ENCODE results near the gene CFLAR. TPM values are rescaled to one million over a fixed set of nuclear protein-coding genes. Genes with fewer than 3 reads are reported as not detected.
A peak's percentile ranks its signal among the peaks of the same experiment; 100 is the strongest.

Gene CFLAR
- 100 to 1,000 TPM in 1 of 2 donors, 10 to 100 TPM in 1; 90.1 to 126 TPM for total RNA-seq

DNA sequence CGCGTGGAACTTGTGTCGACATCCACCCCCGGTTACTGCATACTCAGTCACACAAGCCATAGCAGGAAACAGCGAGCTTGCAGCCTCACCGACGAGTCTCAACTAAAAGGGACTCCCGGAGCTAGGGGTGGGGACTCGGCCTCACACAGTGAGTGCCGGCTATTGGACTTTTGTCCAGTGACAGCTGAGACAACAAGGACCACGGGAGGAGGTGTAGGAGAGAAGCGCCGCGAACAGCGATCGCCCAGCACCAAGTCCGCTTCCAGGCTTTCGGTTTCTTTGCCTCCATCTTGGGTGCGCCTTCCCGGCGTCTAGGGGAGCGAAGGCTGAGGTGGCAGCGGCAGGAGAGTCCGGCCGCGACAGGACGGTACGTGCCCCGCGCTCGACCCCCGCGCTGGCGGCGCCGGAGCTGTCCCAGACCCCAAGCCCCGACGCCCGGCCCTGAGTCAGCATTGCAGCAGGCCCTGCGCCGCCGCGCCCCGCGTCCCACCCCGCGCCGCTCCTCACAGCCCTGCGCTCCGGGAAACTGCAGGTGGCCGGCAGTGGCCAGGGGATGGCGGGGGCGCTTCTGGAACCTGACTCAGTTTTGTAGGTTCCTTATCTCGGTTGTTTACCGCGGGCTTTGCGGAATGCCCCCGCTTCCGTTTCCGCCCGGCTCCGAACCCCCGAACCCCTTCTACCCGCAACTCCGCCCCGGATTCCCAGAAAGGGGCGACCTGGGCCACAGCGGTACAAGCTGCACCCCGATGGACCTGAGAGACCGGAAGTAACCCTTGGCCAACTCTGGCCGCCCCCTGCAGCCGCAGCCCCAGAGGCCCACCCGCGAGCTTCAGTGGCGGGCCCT, at the start of gene CFLAR:
CFLAR (plus strand) TSS at position 50 of the 844 bp plus-strand sequence. CDS start 13,702 bp downstream, outside the sequence.
- DNase-seq, result peak; percentile 82
- intact Hi-C loops (cut with DNase I), result loop anchor here (5.0 kb wide), 2 partner anchors 36 to 44 kb away; partner anchors contain the start of genes HYCC2 and NDUFB3
- H3K36me3 ChIP-seq, result no peaks in the 10 kb centered on the region
- H3K4me1 ChIP-seq, result no peaks in the 10 kb centered on the region
- H3K9ac ChIP-seq (ENCODE audit: low read depth in 2 of 2, low read length in 2 of 2), result peak within 1 kb of the TSS; percentile 95 to 99
- no peaks in the 10 kb centered on the region for H3K9me3 ChIP-seq
- TF ChIP-seq, protein P1, sequence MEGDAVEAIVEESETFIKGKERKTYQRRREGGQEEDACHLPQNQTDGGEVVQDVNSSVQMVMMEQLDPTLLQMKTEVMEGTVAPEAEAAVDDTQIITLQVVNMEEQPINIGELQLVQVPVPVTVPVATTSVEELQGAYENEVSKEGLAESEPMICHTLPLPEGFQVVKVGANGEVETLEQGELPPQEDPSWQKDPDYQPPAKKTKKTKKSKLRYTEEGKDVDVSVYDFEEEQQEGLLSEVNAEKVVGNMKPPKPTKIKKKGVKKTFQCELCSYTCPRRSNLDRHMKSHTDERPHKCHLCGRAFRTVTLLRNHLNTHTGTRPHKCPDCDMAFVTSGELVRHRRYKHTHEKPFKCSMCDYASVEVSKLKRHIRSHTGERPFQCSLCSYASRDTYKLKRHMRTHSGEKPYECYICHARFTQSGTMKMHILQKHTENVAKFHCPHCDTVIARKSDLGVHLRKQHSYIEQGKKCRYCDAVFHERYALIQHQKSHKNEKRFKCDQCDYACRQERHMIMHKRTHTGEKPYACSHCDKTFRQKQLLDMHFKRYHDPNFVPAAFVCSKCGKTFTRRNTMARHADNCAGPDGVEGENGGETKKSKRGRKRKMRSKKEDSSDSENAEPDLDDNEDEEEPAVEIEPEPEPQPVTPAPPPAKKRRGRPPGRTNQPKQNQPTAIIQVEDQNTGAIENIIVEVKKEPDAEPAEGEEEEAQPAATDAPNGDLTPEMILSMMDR (IDR thresholded peaks at IDR 0.05), result no peak
- no peaks in the 10 kb centered on the region for H3K27me3 ChIP-seq
- H3K4me3 ChIP-seq, result peak within 1 kb of the TSS; percentile 93
- H3K27ac ChIP-seq, result peak within 1 kb of the TSS; percentile 100

DNA sequence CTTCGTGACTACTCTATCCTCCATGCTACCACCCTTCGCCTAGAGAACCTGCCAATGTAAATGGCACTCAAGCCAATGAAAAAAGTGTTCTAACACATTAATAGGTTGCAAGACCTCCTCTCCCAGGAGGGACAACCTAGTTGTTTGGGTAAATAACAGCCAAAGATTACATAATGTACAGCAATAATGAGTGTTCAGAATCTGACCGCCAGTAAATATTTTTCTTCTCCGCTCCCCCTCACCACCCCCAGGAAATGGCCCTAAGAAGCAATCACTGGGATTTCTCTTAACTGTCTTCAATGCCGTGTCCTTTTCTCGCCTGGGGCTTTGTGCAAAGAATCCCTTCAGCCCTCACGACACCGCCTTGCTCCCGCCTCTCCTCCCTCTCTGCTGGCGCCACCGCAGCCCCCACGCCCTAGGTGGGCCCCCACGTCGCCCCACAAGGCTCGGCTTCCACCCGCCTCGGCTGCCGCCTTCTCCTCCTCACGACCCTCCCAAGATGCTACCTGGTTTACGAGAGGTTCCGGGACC, 45.0 kb upstream of the CFLAR start:
- H3K4me3 ChIP-seq, result peak overlapping the region; percentile 89
- H3K4me1 ChIP-seq, result peaks cover 6% of the 10 kb centered on the region
- TF ChIP-seq, protein P1 (IDR thresholded peaks at IDR 0.05), result no peak
- H3K27me3 ChIP-seq, result no peaks in the 10 kb centered on the region
- peak; percentile 25 for DNase-seq
- H3K9ac ChIP-seq (ENCODE audit: low read depth in 2 of 2, low read length in 2 of 2), result peak overlapping the region; percentile 93 to 94
- H3K27ac ChIP-seq, result peak overlapping the region; percentile 82
- intact Hi-C loops (cut with DNase I), result loop anchor here (5.0 kb wide), 3 partner anchors 46 to 106 kb away; partner anchors contain the start of gene CFLAR
- no peaks in the 10 kb centered on the region for H3K36me3 ChIP-seq
- H3K9me3 ChIP-seq, result no peaks in the 10 kb centered on the region

DNA sequence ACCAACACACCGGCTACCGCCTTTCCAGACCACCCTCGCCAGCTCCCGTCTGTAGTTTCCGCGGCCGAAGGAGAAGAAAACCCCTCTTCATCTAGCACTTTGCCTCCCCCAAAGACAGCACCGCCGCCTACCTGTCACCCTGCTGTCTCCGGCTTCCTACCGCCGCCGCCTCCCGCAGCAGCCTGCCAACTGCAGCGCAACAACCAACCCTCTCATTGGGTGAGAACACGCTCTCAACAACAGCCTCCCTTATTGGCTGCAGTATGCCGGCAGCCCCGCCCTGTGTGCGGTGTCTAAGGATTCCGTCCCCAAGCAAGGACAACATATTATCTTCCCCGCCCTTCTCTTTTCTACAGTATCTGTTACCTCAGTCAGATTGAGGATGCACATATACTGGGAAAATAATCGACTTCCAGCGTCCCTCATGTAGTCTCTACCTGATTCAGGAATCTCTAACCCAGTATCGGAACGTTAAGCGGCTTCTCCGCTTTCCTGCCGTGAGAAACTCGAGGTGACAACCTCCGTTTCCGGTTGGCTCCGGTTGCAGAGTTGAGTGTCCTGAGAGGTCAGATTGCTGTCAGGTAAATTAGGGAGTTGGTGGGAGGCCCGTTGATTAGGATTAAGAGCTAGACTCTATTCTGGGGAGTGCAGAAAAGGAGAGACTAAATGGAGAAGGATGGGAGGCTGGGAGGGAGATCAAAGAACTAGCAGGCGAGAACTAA, 44.3 kb upstream of the CFLAR start, which contains the start of the genes HYCC2 and NDUFB3:
HYCC2 (minus strand) TSS at position 193 of the 722 bp plus-strand sequence. CDS start 47,662 bp downstream, outside the sequence.
NDUFB3 (plus strand) TSS at position 523 of the 722 bp plus-strand sequence. CDS start 6,882 bp downstream, outside the sequence.
- peak within 1 kb of the TSS; percentile 89 for H3K4me3 ChIP-seq
- intact Hi-C loops (cut with DNase I), result loop anchor here (5.0 kb wide), 3 partner anchors 46 to 106 kb away; partner anchors contain the start of gene CFLAR
- TF ChIP-seq, protein P1 (IDR thresholded peaks at IDR 0.05), result no peak
- peak within 1 kb of the TSS; percentile 82 for H3K27ac ChIP-seq
- DNase-seq, result peak; percentile 94
- peaks cover 6% of the 10 kb centered on the region for H3K4me1 ChIP-seq
- no peaks in the 10 kb centered on the region for H3K27me3 ChIP-seq
- H3K9ac ChIP-seq (ENCODE audit: low read depth in 2 of 2, low read length in 2 of 2), result peak within 1 kb of the TSS; percentile 93 to 94
- H3K9me3 ChIP-seq, result no peaks in the 10 kb centered on the region
- H3K36me3 ChIP-seq, result no peaks in the 10 kb centered on the region

DNA sequence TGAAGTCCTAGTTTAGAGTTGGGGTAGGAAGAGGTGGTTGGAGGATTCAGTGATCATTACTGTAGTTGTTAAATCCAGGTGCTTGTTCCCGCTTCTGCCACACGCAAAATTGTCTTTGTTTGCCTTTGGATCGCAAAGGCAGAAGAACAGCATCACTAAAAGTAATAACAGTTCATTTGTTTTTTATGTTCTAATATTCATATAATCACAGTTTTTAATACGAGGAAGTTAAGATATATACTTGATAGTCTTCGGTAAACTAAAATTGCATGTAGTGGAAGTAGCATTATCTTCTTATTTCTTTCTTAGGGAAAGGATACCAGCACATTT, 43.8 kb upstream of the CFLAR start:
- no peaks in the 10 kb centered on the region for H3K36me3 ChIP-seq
- no peaks in the 10 kb centered on the region for H3K27me3 ChIP-seq
- peak overlapping the region; percentile 89 for H3K4me3 ChIP-seq
- TF ChIP-seq, protein P1 (IDR thresholded peaks at IDR 0.05), result no peak
- peaks cover 6% of the 10 kb centered on the region for H3K4me1 ChIP-seq
- H3K9me3 ChIP-seq, result no peaks in the 10 kb centered on the region
- no peak for DNase-seq
- H3K27ac ChIP-seq, result peak overlapping the region; percentile 82
- H3K9ac ChIP-seq (ENCODE audit: low read depth in 2 of 2, low read length in 2 of 2), result peak overlapping the region; percentile 93 to 94
- intact Hi-C loops (cut with DNase I), result loop anchor here (5.0 kb wide), 3 partner anchors 45 to 105 kb away; partner anchors contain the start of gene CFLAR

DNA sequence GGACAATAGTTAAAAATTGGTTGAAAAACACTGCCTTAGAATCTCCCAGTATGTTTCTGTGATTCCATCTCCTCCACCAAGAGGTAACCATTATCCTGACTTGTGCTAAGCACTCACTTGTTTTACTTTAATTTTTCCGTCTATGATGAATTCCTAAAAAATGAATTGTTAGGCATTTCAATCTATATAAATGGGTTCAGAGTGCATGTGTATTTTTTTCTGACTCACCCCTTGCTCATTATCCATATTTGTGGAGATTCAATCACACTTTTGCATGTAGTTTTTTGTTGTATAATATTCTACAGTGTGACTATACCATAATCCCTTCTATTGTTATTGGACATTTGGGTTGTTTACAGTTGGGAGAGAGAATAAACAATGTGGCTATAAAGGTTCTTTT, 42.9 kb upstream of the CFLAR start:
- intact Hi-C loops (cut with DNase I), result loop anchor here (5.0 kb wide), 3 partner anchors 44 to 104 kb away; partner anchors contain the start of gene CFLAR
- no peak for DNase-seq
- H3K9me3 ChIP-seq, result no peaks in the 10 kb centered on the region
- no peak overlapping the region for H3K4me3 ChIP-seq
- no peak overlapping the region for H3K27ac ChIP-seq
- H3K27me3 ChIP-seq, result no peaks in the 10 kb centered on the region
- TF ChIP-seq, protein P1 (IDR thresholded peaks at IDR 0.05), result no peak
- H3K4me1 ChIP-seq, result peaks cover 6% of the 10 kb centered on the region
- H3K9ac ChIP-seq (ENCODE audit: low read depth in 2 of 2, low read length in 2 of 2), result no peak overlapping the region
- H3K36me3 ChIP-seq, result no peaks in the 10 kb centered on the region

All from colonic mucosa (tissue), 4 donors.